Ishikawa (cell line): Measurements from ENCODE around the gene SPOCK2.

Source experiments
- CEBPB ChIP-seq: IDR thresholded peaks from 2 replicates; pipeline ENCODE4 v1.6.1; 2012
- EP300 ChIP-seq: IDR thresholded peaks from 2 replicates; pipeline ENCODE4 v1.6.1; 2012; ENCODE audit warnings: borderline replicate concordance
- YY1 ChIP-seq: IDR thresholded peaks from 2 replicates; pipeline ENCODE4 v1.6.1; 2012; ENCODE audit warnings: low read depth

DNA sequence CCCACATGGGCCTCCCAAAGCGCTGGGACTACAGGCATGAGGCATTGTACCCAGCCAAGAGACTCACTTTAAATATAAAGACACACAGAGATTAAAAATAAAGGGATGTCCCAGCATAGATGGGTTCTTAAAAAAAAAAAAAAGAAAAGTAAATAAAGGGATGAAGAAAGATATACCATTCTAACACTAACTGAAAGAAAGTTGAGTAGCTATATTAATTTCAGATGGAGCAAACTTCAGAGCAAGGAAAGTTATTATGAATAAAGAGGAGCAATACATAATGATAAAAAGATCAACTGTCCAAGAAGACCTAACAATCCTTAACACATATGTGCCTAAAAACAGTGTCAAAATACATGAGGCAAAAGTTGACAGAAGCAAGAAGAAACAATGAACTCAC is 33.0 kb upstream of the SPOCK2 start:
- TF ChIP-seq EP300, result no peak
- no peak for TF ChIP-seq YY1
- no peak for TF ChIP-seq CEBPB
